Left ventricle myocardium inferior (tissue), 1 donor: Measurements from ENCODE around the gene SMIM29. TPM values are rescaled to one million over a fixed set of nuclear protein-coding genes. Genes with fewer than 3 reads are reported as not detected.

Source experiments
- DNase-seq: peaks from one replicate; pipeline ENCODE4 v3.0.0-alpha.2; 2020
- H3K27ac ChIP-seq: fragments of 200-600 bp; replicated peaks from 2 replicates; pipeline ENCODE4 v1.8.0; 2021
- H3K27me3 ChIP-seq: fragments of 200-600 bp; 2 replicates; pipeline ENCODE4 v1.8.0; 2021; ENCODE audit warnings: low read depth
- H3K36me3 ChIP-seq: fragments of 200-600 bp; 2 replicates; pipeline ENCODE4 v1.8.0; 2021
- H3K4me1 ChIP-seq: fragments of 200-600 bp; 2 replicates; pipeline ENCODE4 v1.8.0; 2021
- H3K4me3 ChIP-seq: fragments of 200-600 bp; 2 replicates; pipeline ENCODE4 v1.8.0; 2021; ENCODE audit warnings: mild to moderate bottlenecking, moderate library complexity
- H3K9me3 ChIP-seq: fragments of 200-600 bp; replicated peaks from 2 replicates; pipeline ENCODE4 v1.8.0; 2021
- CTCF ChIP-seq: fragments of 200-600 bp; IDR thresholded peaks from 2 replicates; pipeline ENCODE4 v1.8.0; 2021; ENCODE audit warnings: antibody characterized with exemption, mild to moderate bottlenecking, borderline replicate concordance
- intact Hi-C: fragments of 100-400 bp; cut with micrococcal nuclease; formaldehyde crosslinking; loops from one replicate; pipeline ENCODE4 v1.11.0; 2022
- total RNA-seq: library from RNA; stranded (reverse); fragmentation: NEBNext Ultra II Directional; extraction: Animal tissue kit (Norgen Biotek cat#: 25700); gene quantifications from one replicate; pipeline ENCODE4 v1.2.1, GENCODE V29; 2021
- donor health status: DM: no; HTN: yes; CAD: no; lungs with severe emphysema.

SMIM29 gene
- total RNA-seq, 1 donor from 2014 or later: 27.1 TPM

- peak within 1 kb of the TSS; percentile 88 for H3K27ac ChIP-seq
- TF ChIP-seq CTCF: no peak
- intact Hi-C loops: loop anchor here (5.0 kb wide), 1 partner anchor 39 kb away; no protein-coding TSS in a partner anchor
- H3K36me3 ChIP-seq: peaks cover 7% of the 10 kb centered on the region
- DNase-seq: peak; percentile 90
- no peaks in the 10 kb centered on the region for H3K27me3 ChIP-seq
- no peaks in the 10 kb centered on the region for H3K9me3 ChIP-seq
- peak within 1 kb of the TSS; percentile 91 for H3K4me3 ChIP-seq
- H3K4me1 ChIP-seq: peaks cover 27% of the 10 kb centered on the region
Observed at GRCh38 chr6:34236443-34237315, 12.1 kb downstream of the SMIM29 start, which contains the start of gene HMGA1. TSS of gene HMGA1 (plus strand) at chr6:34236873. CDS start at chr6:34240781, 3,908 bp downstream.

- TF ChIP-seq CTCF: no peak
- Histone ChIP-seq H3K4me3 (peak overlapping the region; percentile 91), H3K4me1 (peaks cover 27% of the 10 kb centered on the region), H3K27ac (peak overlapping the region; percentile 88), H3K9me3 (no peaks in the 10 kb centered on the region), H3K27me3 (no peaks in the 10 kb centered on the region), H3K36me3 (peaks cover 3% of the 10 kb centered on the region)
- intact Hi-C loops: loop anchor here (5.0 kb wide), 1 partner anchor 39 kb away; no protein-coding TSS in a partner anchor
- no peak for DNase-seq
Observed at GRCh38 chr6:34236131-34236442, 12.7 kb downstream of the SMIM29 start.

- Histone ChIP-seq H3K9me3 (no peaks in the 10 kb centered on the region), H3K27me3 (no peaks in the 10 kb centered on the region), H3K4me1 (peaks cover 27% of the 10 kb centered on the region), H3K4me3 (peak overlapping the region; percentile 91), H3K36me3 (no peaks in the 10 kb centered on the region), H3K27ac (peak overlapping the region; percentile 88)
- TF ChIP-seq CTCF: no peak
- peak; percentile 64 for DNase-seq
- intact Hi-C loops: loop anchor here (5.0 kb wide), 1 partner anchor 38 kb away; no protein-coding TSS in a partner anchor
Observed at GRCh38 chr6:34235307-34236130, 13.3 kb downstream of the SMIM29 start.

- no peaks in the 10 kb centered on the region for H3K36me3 ChIP-seq
- DNase-seq: no peak
- intact Hi-C loops: loop anchor here (5.0 kb wide), 1 partner anchor 37 kb away; no protein-coding TSS in a partner anchor
- no peak for TF ChIP-seq CTCF
- peaks cover 27% of the 10 kb centered on the region for H3K4me1 ChIP-seq
- H3K4me3 ChIP-seq: no peak overlapping the region
- no peaks in the 10 kb centered on the region for H3K27me3 ChIP-seq
- no peaks in the 10 kb centered on the region for H3K9me3 ChIP-seq
- peak overlapping the region; percentile 88 for H3K27ac ChIP-seq
Observed at GRCh38 chr6:34234667-34235306, 14.0 kb downstream of the SMIM29 start.

GRCh38 chr6:34233867-34234266, 14.9 kb downstream of the SMIM29 start:
- no peaks in the 10 kb centered on the region for H3K9me3 ChIP-seq
- H3K4me3 ChIP-seq: no peak overlapping the region
- no peak for TF ChIP-seq CTCF
- peaks cover 27% of the 10 kb centered on the region for H3K4me1 ChIP-seq
- H3K27ac ChIP-seq: no peak overlapping the region
- no peaks in the 10 kb centered on the region for H3K36me3 ChIP-seq
- DNase-seq: no peak
- intact Hi-C loops: no loop called here
- no peaks in the 10 kb centered on the region for H3K27me3 ChIP-seq
